ENCODE data around the gene UCN3.

The UCN3 gene

GRCh38 chr10:5413012-5413938, 48.5 kb downstream of the UCN3 start:
- TF ChIP-seq, protein P1, sequence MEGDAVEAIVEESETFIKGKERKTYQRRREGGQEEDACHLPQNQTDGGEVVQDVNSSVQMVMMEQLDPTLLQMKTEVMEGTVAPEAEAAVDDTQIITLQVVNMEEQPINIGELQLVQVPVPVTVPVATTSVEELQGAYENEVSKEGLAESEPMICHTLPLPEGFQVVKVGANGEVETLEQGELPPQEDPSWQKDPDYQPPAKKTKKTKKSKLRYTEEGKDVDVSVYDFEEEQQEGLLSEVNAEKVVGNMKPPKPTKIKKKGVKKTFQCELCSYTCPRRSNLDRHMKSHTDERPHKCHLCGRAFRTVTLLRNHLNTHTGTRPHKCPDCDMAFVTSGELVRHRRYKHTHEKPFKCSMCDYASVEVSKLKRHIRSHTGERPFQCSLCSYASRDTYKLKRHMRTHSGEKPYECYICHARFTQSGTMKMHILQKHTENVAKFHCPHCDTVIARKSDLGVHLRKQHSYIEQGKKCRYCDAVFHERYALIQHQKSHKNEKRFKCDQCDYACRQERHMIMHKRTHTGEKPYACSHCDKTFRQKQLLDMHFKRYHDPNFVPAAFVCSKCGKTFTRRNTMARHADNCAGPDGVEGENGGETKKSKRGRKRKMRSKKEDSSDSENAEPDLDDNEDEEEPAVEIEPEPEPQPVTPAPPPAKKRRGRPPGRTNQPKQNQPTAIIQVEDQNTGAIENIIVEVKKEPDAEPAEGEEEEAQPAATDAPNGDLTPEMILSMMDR (IDR thresholded peaks at IDR 0.05) = no peak

- TF ChIP-seq, protein P1 (IDR thresholded peaks at IDR 0.05) = no peak
Observed at GRCh38 chr10:5416981-5417380, 52.2 kb downstream of the UCN3 start.

DNA sequence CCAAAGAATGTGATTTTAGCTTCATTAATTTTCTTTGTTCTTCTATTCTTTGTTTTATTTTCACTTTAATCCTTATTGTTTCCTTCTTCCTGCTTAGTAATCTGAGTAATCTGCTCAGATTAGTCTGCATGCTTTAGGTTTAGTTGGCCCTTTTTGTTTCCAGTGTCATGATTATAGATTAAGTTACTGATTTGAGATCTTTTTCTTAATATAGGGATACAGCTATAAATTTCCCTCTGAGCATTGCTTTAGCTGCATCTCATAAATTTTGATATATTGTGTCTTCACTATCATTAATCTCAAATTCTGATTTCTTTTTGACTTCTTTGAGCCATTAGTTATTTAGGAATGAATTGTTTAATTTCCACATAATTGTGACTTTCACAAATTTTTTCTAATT, 53.8 kb downstream of the UCN3 start:
- TF ChIP-seq, protein P1 (IDR thresholded peaks at IDR 0.05) = no peak

- TF ChIP-seq, protein P1 (IDR thresholded peaks at IDR 0.05) = no peak
Observed at GRCh38 chr10:5419466-5420094, 54.8 kb downstream of the UCN3 start.

GRCh38 chr10:5423771-5424170, 59.0 kb downstream of the UCN3 start:
- TF ChIP-seq, protein P1 (IDR thresholded peaks at IDR 0.05) = no peak
